ENCODE data around the gene RGS17.

RGS17 gene

GRCh38 chr6:153121311-153121710, 9.8 kb downstream of the RGS17 start:
- no peak for TF ChIP-seq ZBTB7A (IDR thresholded peaks at IDR 0.05; ENCODE audit: low read depth)
- no peak for TF ChIP-seq TCF12 (IDR thresholded peaks at IDR 0.05; ENCODE audit: low read depth)
- no peak for TF ChIP-seq TEAD4 (IDR thresholded peaks at IDR 0.05)
- TF ChIP-seq, protein P1, sequence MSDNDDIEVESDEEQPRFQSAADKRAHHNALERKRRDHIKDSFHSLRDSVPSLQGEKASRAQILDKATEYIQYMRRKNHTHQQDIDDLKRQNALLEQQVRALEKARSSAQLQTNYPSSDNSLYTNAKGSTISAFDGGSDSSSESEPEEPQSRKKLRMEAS (IDR thresholded peaks at IDR 0.05), result no peak
- TF ChIP-seq, protein P2, sequence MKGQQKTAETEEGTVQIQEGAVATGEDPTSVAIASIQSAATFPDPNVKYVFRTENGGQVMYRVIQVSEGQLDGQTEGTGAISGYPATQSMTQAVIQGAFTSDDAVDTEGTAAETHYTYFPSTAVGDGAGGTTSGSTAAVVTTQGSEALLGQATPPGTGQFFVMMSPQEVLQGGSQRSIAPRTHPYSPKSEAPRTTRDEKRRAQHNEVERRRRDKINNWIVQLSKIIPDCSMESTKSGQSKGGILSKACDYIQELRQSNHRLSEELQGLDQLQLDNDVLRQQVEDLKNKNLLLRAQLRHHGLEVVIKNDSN (IDR thresholded peaks at IDR 0.05), result no peak
- no peak for TF ChIP-seq CREB1 (IDR thresholded peaks at IDR 0.05; ENCODE audit: low read depth)

DNA sequence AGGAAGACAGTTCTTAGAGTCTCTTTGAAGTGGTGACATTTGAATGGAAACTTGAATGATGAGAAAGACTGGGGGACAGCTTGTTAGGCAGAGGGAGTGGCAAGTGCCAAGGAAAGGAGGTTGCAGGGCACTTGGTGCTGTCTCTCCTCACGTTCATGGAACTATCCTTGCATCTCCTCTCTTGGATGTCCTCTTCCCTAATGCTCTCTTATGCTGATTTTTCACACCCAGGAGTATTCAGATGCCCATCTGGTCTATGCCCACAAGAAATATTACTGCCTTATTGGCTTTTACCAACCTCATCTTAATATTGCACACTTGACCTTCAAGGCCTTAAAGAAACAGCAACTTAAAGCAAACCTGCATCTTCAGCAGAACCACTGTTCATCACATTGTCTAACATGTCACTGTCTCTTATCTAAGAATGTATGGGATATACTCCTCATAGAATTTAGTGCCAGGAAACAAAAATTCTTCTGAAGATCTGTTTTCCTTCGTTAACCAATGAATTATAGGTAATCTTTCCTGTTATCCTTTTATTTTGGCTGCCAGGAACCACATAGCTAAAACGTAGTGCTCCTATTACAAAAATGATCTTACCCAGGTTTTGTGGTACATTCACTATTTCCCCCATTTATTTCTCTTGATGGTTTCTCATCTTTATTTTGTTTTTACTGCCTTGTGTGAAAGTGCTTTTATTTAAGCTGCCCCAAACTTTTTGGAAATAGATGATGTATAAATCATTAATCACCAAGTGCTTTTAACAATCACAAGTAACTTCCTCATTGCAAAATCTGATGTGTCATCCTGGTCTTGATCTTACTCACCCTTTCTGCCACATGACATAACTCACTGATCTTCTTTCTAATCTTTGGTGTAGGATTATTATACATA, 12.8 kb downstream of the RGS17 start:
- TF ChIP-seq CEBPB (IDR thresholded peaks at IDR 0.05) (no peak), FOXM1 (IDR thresholded peaks at IDR 0.05; ENCODE audit: borderline replicate concordance, low read depth) (no peak), EP300 (IDR thresholded peaks at IDR 0.05; ENCODE audit: borderline replicate concordance) (no peak), CREB1 (IDR thresholded peaks at IDR 0.05; ENCODE audit: low read depth) (no peak), TCF12 (IDR thresholded peaks at IDR 0.05; ENCODE audit: low read depth) (no peak)

GRCh38 chr6:153108315-153108714, 22.8 kb downstream of the RGS17 start:
- TF ChIP-seq EGR1 (IDR thresholded peaks at IDR 0.05) (no peak), YY1 (IDR thresholded peaks at IDR 0.05; ENCODE audit: low read depth) (no peak)
- TF ChIP-seq, protein P2 (IDR thresholded peaks at IDR 0.05), result no peak

DNA sequence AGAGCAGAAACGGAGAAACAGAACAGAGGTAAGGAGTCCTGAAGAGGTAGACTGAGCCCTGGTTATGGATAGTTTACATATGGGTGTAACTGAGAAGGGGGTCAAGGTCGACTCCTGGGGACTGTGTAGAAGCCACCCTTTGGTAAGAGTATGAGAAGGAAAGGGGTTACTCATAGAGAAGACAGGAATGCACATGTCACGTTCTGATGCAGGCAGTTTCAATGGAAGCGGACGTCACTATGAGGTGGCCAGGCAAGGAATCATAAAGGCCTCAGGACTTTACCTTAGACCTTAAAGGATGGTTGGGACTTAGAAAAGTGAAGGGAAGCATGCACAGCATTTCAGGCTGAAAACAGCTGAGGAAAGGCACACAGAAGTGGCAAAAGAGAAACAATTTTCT, 25.1 kb downstream of the RGS17 start:
- TF ChIP-seq CREB1 (IDR thresholded peaks at IDR 0.05; ENCODE audit: low read depth), result no peak
- no peak for TF ChIP-seq CEBPB (IDR thresholded peaks at IDR 0.05)
- no peak for TF ChIP-seq TAF1 (IDR thresholded peaks at IDR 0.05; ENCODE audit: low read depth)
- TF ChIP-seq, protein P3, sequence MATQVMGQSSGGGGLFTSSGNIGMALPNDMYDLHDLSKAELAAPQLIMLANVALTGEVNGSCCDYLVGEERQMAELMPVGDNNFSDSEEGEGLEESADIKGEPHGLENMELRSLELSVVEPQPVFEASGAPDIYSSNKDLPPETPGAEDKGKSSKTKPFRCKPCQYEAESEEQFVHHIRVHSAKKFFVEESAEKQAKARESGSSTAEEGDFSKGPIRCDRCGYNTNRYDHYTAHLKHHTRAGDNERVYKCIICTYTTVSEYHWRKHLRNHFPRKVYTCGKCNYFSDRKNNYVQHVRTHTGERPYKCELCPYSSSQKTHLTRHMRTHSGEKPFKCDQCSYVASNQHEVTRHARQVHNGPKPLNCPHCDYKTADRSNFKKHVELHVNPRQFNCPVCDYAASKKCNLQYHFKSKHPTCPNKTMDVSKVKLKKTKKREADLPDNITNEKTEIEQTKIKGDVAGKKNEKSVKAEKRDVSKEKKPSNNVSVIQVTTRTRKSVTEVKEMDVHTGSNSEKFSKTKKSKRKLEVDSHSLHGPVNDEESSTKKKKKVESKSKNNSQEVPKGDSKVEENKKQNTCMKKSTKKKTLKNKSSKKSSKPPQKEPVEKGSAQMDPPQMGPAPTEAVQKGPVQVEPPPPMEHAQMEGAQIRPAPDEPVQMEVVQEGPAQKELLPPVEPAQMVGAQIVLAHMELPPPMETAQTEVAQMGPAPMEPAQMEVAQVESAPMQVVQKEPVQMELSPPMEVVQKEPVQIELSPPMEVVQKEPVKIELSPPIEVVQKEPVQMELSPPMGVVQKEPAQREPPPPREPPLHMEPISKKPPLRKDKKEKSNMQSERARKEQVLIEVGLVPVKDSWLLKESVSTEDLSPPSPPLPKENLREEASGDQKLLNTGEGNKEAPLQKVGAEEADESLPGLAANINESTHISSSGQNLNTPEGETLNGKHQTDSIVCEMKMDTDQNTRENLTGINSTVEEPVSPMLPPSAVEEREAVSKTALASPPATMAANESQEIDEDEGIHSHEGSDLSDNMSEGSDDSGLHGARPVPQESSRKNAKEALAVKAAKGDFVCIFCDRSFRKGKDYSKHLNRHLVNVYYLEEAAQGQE (IDR thresholded peaks at IDR 0.05; ENCODE audit: low read depth), result no peak
- TF ChIP-seq YY1 (IDR thresholded peaks at IDR 0.05; ENCODE audit: low read depth), result no peak
- TF ChIP-seq RAD21 (IDR thresholded peaks at IDR 0.05; ENCODE audit: low read depth), result no peak
- TF ChIP-seq FOXM1 (IDR thresholded peaks at IDR 0.05; ENCODE audit: borderline replicate concordance, low read depth), result no peak
- TF ChIP-seq NFIC (IDR thresholded peaks at IDR 0.05), result no peak
- TF ChIP-seq, protein P1 (IDR thresholded peaks at IDR 0.05), result no peak

DNA sequence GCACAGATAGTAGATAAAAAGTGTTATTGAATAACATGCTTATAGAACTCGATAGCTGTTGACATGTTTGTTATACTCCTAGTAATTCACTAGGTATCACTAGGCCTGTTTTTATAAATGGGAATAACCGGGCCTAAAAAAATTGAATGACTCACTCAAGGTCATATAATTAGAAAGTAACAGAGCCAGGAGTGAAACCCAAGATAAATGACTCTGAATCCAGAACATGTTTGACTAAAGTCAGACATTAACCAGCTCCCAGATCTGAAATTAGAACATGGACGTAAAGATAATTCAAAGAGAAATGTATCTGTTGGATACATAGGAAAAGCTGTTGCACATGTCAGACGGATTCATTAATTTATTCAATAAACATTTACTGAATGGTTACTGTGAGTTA, 26.9 kb downstream of the RGS17 start:
- no peak for TF ChIP-seq YY1 (IDR thresholded peaks at IDR 0.05; ENCODE audit: low read depth)
- no peak for TF ChIP-seq EGR1 (IDR thresholded peaks at IDR 0.05)
- no peak for TF ChIP-seq ZBTB7A (IDR thresholded peaks at IDR 0.05; ENCODE audit: low read depth)
- no peak for TF ChIP-seq TEAD4 (IDR thresholded peaks at IDR 0.05)
- TF ChIP-seq CREB1 (IDR thresholded peaks at IDR 0.05; ENCODE audit: low read depth), result no peak

GRCh38 chr6:153103319-153103655, 27.8 kb downstream of the RGS17 start:
- TF ChIP-seq YY1 (IDR thresholded peaks at IDR 0.05; ENCODE audit: low read depth) (no peak), RAD21 (IDR thresholded peaks at IDR 0.05; ENCODE audit: low read depth) (no peak), NFIC (IDR thresholded peaks at IDR 0.05) (no peak), TEAD4 (IDR thresholded peaks at IDR 0.05) (no peak), FOXM1 (IDR thresholded peaks at IDR 0.05; ENCODE audit: borderline replicate concordance, low read depth) (no peak), EP300 (IDR thresholded peaks at IDR 0.05; ENCODE audit: borderline replicate concordance) (no peak), TAF1 (IDR thresholded peaks at IDR 0.05; ENCODE audit: low read depth) (no peak), EGR1 (IDR thresholded peaks at IDR 0.05) (no peak), ZBTB7A (IDR thresholded peaks at IDR 0.05; ENCODE audit: low read depth) (no peak), CEBPB (IDR thresholded peaks at IDR 0.05) (no peak), CREB1 (IDR thresholded peaks at IDR 0.05; ENCODE audit: low read depth) (no peak), TCF12 (IDR thresholded peaks at IDR 0.05; ENCODE audit: low read depth) (no peak)
- TF ChIP-seq, protein P3 (IDR thresholded peaks at IDR 0.05; ENCODE audit: low read depth), result no peak
- TF ChIP-seq, protein P1 (IDR thresholded peaks at IDR 0.05), result no peak
- TF ChIP-seq, protein P2 (IDR thresholded peaks at IDR 0.05), result no peak
